ENCODE results near the gene LRRC28. TPM values are rescaled to one million over a fixed set of nuclear protein-coding genes. Genes with fewer than 3 reads are reported as not detected.

The LRRC28 gene
- polyA plus RNA-seq (2012; ENCODE audit: low read depth, missing spikeins), result 16.0 TPM

DNA sequence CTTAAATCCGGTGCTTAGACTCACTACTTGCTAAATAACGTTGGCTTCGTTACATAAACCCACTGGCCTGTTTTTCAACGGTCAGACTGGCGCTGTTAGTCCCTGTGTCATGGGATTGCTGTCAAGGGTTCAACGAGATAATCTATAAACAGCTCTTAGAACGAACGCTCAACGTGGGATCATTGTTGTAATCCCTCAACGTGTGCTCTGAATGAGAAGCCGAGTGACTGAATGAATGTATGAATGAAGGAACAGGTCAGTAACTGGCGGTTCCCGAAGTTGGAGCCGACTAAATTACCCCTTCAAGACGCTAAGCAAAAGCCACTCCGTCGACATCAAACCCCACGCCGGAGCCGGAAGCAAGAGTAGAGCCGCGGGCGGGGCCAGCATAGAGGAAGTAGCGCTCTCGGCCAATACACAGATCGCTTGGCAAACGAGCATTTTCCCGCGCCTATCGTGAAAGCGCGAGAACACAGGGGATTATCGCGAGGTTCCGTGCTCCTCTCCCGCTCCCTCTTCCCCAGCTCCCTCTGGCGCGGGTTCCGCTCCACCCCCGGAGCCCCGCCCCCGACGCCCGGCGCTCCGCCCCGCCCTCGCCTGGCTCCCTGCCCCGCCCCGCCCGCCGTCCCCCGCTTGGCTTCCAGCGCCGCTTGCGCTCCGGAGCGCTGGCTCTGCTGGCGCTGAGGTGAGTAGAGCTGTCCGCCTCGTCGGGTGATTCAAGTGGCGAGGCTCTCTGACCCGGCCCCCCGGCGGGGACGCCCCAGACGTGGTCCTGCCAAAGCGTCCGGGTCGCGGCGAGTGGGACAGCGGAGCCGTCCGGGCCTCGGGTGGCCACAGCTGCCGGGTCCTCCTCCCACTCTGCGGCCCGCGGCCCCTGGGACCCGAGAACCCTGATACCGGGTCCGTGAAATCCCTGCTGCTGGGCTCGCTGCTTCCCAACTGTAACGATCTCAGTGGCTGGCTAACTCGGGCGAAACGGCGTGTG lies at the start of gene LRRC28:
TSS of gene LRRC28 (plus strand) at position 625 of the 985 bp plus-strand sequence. CDS start 4,477 bp downstream, outside the sequence.
- DNase-seq (ENCODE audit: insufficient read length, low spot score) (peak; percentile 76), FAIRE-seq (peak; percentile 97)
- peak; percentile 40 for TF ChIP-seq SPI1 (IDR thresholded peaks at IDR 0.05; ENCODE audit: low read depth, low read length)
- no peak; the same call in 1 of the 2 replicates for TF ChIP-seq POU2F2 (IDR thresholded peaks at IDR 0.05; ENCODE audit: low read depth, low read length)
- peak; percentile 88 for TF ChIP-seq POLR2A (IDR thresholded peaks at IDR 0.05; ENCODE audit: low read depth, low read length)
- peak; percentile 84 for TF ChIP-seq POLR2AphosphoS5 (IDR thresholded peaks at IDR 0.05; ENCODE audit: low read depth, low read length)
- TF ChIP-seq PAX5 (IDR thresholded peaks at IDR 0.05; ENCODE audit: insufficient read depth, low read length, severe bottlenecking), result no peak
- peak; percentile 81 for TF ChIP-seq TAF1 (IDR thresholded peaks at IDR 0.05; ENCODE audit: low read depth, low read length)

DNA sequence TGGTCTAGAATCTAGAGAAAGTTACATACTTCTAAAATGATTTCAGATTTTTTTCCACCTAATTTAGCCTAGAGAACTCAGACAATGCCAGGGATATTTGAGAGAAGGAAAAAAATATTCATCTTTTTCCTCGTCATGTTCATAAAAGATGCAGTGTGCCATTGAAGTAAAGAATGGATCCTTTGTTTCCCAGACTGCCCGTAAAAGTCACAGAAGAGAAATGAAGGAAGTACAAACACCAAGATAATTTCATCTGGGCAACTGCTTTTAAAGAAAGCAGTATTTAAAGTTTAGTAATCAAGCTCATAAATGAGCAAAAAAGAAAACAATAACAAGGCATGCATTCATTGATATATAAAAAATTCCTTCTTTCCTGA lies 49.1 kb upstream of the LRRC28 start:
- TF ChIP-seq POLR2A (IDR thresholded peaks at IDR 0.05; ENCODE audit: low read depth, low read length) (no peak), POLR2AphosphoS5 (IDR thresholded peaks at IDR 0.05; ENCODE audit: low read depth, low read length) (no peak), SPI1 (IDR thresholded peaks at IDR 0.05; ENCODE audit: low read depth, low read length) (no peak), TAF1 (IDR thresholded peaks at IDR 0.05; ENCODE audit: low read depth, low read length) (no peak), POU2F2 (IDR thresholded peaks at IDR 0.05; ENCODE audit: low read depth, low read length) (no peak), PAX5 (IDR thresholded peaks at IDR 0.05; ENCODE audit: insufficient read depth, low read length, severe bottlenecking) (no peak)
- no peak for FAIRE-seq
- DNase-seq (ENCODE audit: insufficient read length, low spot score), result no peak

DNA sequence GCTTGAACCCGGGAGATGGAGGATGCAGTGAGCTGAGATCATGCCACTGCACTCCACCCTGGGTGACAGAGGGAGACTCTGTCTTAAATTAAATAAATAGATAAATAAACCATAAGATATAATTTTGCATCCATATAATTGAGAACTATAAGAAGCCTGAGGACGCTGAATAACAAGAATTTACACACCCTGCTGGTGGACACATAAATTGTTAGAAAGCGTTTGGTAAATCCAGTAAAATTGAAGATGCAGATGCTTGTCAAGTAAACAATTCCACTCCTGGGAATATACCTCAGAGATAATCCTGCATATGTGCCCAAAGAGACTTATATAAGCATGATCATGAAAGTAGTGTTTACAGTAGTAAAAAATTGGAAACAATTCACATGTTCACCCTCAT lies 43.6 kb upstream of the LRRC28 start:
- no peak for TF ChIP-seq POU2F2 (IDR thresholded peaks at IDR 0.05; ENCODE audit: low read depth, low read length)
- TF ChIP-seq TAF1 (IDR thresholded peaks at IDR 0.05; ENCODE audit: low read depth, low read length), result no peak
- TF ChIP-seq PAX5 (IDR thresholded peaks at IDR 0.05; ENCODE audit: insufficient read depth, low read length, severe bottlenecking), result no peak
- no peak for TF ChIP-seq SPI1 (IDR thresholded peaks at IDR 0.05; ENCODE audit: low read depth, low read length)
- no peak for TF ChIP-seq POLR2AphosphoS5 (IDR thresholded peaks at IDR 0.05; ENCODE audit: low read depth, low read length)
- FAIRE-seq (no peak), DNase-seq (ENCODE audit: insufficient read length, low spot score) (no peak)

DNA sequence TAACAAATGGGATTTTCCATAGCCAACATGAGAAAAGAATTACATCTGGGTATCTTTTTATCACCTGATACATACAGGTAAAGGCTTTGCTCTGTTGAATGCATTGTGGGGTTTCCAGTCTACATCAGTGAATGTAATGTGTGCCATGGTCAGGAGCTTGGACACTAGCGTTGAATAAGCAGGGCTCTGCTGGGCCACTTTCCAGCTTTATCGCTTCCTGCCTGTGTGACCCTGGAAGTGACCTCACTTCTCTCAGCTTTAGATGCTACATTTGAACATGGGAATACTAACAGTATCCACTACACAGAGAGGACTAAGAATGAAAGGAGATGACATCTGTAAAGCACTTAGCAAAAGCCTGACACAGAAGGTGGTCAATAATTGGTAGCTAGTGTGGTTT lies 42.0 kb upstream of the LRRC28 start:
- TF ChIP-seq TAF1 (IDR thresholded peaks at IDR 0.05; ENCODE audit: low read depth, low read length), result no peak
- no peak for TF ChIP-seq POU2F2 (IDR thresholded peaks at IDR 0.05; ENCODE audit: low read depth, low read length)
- TF ChIP-seq SPI1 (IDR thresholded peaks at IDR 0.05; ENCODE audit: low read depth, low read length), result no peak
- no peak for TF ChIP-seq PAX5 (IDR thresholded peaks at IDR 0.05; ENCODE audit: insufficient read depth, low read length, severe bottlenecking)
- no peak for TF ChIP-seq POLR2A (IDR thresholded peaks at IDR 0.05; ENCODE audit: low read depth, low read length)
- no peak for TF ChIP-seq POLR2AphosphoS5 (IDR thresholded peaks at IDR 0.05; ENCODE audit: low read depth, low read length)
- DNase-seq (ENCODE audit: insufficient read length, low spot score) (no peak), FAIRE-seq (no peak)

DNA sequence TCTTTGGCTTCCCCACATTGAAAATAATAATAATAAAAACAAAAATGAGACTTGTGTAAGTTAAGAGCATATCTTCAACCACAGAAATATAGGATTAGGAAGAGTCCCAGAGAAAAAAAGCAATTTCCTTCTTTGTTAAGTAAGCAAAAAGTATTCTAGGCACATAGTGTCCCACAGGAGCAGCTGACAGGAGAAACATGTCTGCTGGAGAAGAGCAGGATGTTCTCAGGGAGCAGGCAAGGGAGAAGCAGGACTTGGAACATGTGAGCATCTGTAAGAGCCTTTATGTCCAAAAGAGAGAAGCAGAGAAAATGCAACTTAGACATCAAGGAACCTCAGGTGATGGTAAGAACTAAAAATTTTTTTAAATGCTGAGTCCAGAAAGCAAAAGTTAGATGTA lies 40.9 kb upstream of the LRRC28 start:
- TF ChIP-seq POLR2A (IDR thresholded peaks at IDR 0.05; ENCODE audit: low read depth, low read length), result no peak
- TF ChIP-seq POLR2AphosphoS5 (IDR thresholded peaks at IDR 0.05; ENCODE audit: low read depth, low read length), result no peak
- TF ChIP-seq SPI1 (IDR thresholded peaks at IDR 0.05; ENCODE audit: low read depth, low read length), result no peak
- no peak for TF ChIP-seq PAX5 (IDR thresholded peaks at IDR 0.05; ENCODE audit: insufficient read depth, low read length, severe bottlenecking)
- FAIRE-seq, result no peak
- no peak for DNase-seq (ENCODE audit: insufficient read length, low spot score)

DNA sequence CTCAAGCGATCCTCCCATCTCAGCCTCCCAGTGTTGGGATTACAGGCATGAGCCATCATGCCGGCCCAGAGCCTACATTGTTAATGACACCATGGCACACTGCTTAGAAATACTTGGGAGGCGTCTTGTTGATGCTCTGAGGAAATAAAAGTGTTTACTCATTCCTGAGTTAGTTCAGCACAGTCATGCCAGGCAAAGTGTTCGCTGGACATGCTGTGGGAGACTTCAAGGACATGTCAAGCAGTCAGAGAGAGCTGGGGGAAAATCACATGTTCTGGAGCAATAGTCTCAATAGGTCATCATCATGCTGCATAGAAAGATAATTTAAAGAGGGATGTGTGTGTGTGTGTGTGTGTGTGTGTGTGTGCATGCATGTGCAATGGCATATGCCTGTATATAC lies 39.4 kb upstream of the LRRC28 start:
- TF ChIP-seq POLR2A (IDR thresholded peaks at IDR 0.05; ENCODE audit: low read depth, low read length) (no peak), SPI1 (IDR thresholded peaks at IDR 0.05; ENCODE audit: low read depth, low read length) (no peak), POU2F2 (IDR thresholded peaks at IDR 0.05; ENCODE audit: low read depth, low read length) (no peak), PAX5 (IDR thresholded peaks at IDR 0.05; ENCODE audit: insufficient read depth, low read length, severe bottlenecking) (no peak), POLR2AphosphoS5 (IDR thresholded peaks at IDR 0.05; ENCODE audit: low read depth, low read length) (no peak), TAF1 (IDR thresholded peaks at IDR 0.05; ENCODE audit: low read depth, low read length) (no peak)
- FAIRE-seq (no peak), DNase-seq (ENCODE audit: insufficient read length, low spot score) (no peak)

DNA sequence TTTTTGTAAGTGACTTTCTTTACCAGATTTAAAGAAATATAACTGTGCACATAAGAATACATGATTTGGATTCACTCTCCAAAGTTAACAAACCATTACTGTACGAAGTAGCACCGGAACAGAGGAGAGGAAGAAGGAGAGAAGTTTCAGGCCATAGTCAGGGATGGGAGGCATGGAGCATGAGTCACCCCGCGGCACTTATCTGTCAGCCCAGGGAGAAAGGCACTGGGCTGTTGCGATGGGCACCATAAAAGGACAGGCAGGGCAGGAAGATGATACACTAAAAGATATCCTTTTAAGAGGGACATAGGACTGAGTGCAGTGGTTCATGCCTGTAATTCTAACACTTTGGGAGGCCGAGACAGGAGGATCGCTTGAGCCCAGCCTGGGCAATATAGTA lies 38.9 kb upstream of the LRRC28 start:
- FAIRE-seq (no peak), DNase-seq (ENCODE audit: insufficient read length, low spot score) (no peak)
- no peak for TF ChIP-seq TAF1 (IDR thresholded peaks at IDR 0.05; ENCODE audit: low read depth, low read length)
- TF ChIP-seq POU2F2 (IDR thresholded peaks at IDR 0.05; ENCODE audit: low read depth, low read length), result no peak
- no peak for TF ChIP-seq POLR2A (IDR thresholded peaks at IDR 0.05; ENCODE audit: low read depth, low read length)
- no peak for TF ChIP-seq POLR2AphosphoS5 (IDR thresholded peaks at IDR 0.05; ENCODE audit: low read depth, low read length)
- TF ChIP-seq PAX5 (IDR thresholded peaks at IDR 0.05; ENCODE audit: insufficient read depth, low read length, severe bottlenecking), result no peak
- no peak for TF ChIP-seq SPI1 (IDR thresholded peaks at IDR 0.05; ENCODE audit: low read depth, low read length)

DNA sequence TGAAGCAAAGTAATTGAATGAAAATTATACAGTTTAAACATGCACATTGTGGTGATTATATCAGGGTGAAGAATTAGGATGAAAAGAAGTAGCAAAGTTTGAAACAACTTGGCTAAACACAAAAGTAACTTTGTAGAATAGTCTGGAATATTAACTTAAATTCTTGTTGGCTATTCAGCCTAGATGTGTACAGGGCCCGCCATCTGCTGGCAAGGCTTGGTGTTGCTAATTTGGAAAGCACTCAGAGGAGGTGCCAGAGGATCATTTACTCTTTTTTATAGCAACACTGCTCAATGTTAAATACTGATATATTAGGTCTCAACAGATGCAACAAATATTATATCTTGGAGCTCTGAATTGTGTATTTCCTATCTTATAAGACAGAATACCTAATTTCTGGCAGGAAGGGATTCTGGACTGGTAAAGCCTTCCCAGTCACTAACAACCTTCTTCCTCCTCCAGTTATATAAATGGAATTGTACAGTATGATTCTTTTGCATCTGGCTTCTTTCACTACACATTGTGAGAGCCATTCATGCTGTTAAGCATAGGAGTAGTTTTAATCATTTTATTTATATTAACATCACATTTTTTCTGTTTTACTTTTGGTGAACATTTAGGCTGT lies 38.0 kb upstream of the LRRC28 start:
- peak; percentile 87 for FAIRE-seq
- peak; percentile 33 for DNase-seq (ENCODE audit: insufficient read length, low spot score)
- TF ChIP-seq POU2F2 (IDR thresholded peaks at IDR 0.05; ENCODE audit: low read depth, low read length), result no peak
- no peak for TF ChIP-seq POLR2AphosphoS5 (IDR thresholded peaks at IDR 0.05; ENCODE audit: low read depth, low read length)
- TF ChIP-seq POLR2A (IDR thresholded peaks at IDR 0.05; ENCODE audit: low read depth, low read length), result no peak
- TF ChIP-seq SPI1 (IDR thresholded peaks at IDR 0.05; ENCODE audit: low read depth, low read length), result no peak
- TF ChIP-seq PAX5 (IDR thresholded peaks at IDR 0.05; ENCODE audit: insufficient read depth, low read length, severe bottlenecking), result no peak
- no peak for TF ChIP-seq TAF1 (IDR thresholded peaks at IDR 0.05; ENCODE audit: low read depth, low read length)
